Suprapubic skin (tissue), 4 donors: ENCODE data around the gene IFRD1. TPM values are rescaled to one million over a fixed set of nuclear protein-coding genes. Genes with fewer than 3 reads are reported as not detected.
A peak's percentile ranks its signal among the peaks of the same experiment; 100 is the strongest.

Source experiments
- DNase-seq, 2 donors: peaks; one replicate each; pipeline ENCODE4 v3.0.0-alpha.2; 2019; ENCODE audit warnings: low spot score in 2 of 2
- H3K27ac ChIP-seq: fragments of 200-600 bp; sonication (generic); one replicate; pipeline ENCODE4 v1.5.1; 2019
- H3K27me3 ChIP-seq: fragments of 200-600 bp; sonication (generic); one replicate; pipeline ENCODE4 v1.5.1; 2019
- H3K36me3 ChIP-seq: fragments of 200-600 bp; sonication (generic); one replicate; pipeline ENCODE4 v1.5.1; 2019
- H3K4me1 ChIP-seq: fragments of 200-600 bp; sonication (generic); one replicate; pipeline ENCODE4 v1.5.1; 2019
- H3K4me3 ChIP-seq: fragments of 200-600 bp; sonication (generic); one replicate; pipeline ENCODE4 v1.5.1; 2019; ENCODE audit warnings: mild to moderate bottlenecking
- H3K9me3 ChIP-seq: fragments of 200-600 bp; sonication (generic); one replicate; pipeline ENCODE4 v1.5.1; 2019
- EP300 ChIP-seq: sonication (generic); formaldehyde crosslinking; IDR thresholded peaks from one replicate; pipeline ENCODE4 v1.6.1; 2017; ENCODE audit warnings: antibody characterized with exemption
- POLR2A ChIP-seq, 2 donors: fragments of 450-650 bp; IDR thresholded peaks; one replicate each; pipeline ENCODE4 v1.6.1; 2017; ENCODE audit warnings: antibody characterized with exemption in 2 of 2, mild to moderate bottlenecking in 2 of 2, moderate library complexity in 2 of 2
- POLR2AphosphoS5 ChIP-seq, 3 donors: sonication (generic); formaldehyde crosslinking; IDR thresholded peaks; one replicate each; pipeline ENCODE4 v1.6.1; 2017; ENCODE audit warnings: antibody characterized with exemption in 3 of 3
- WGBS: methylation state at CpG from one replicate; pipeline ENCODE4 v1.1.5; 2018; 5-methylcytosine and 5-hydroxymethylcytosine counted together
- total RNA-seq, 4 donors: library from RNA; depleted of rRNA; stranded (reverse); fragments of >200 nt; gene quantifications; one replicate each; pipeline ENCODE4 v1.1.0, GENCODE V29; 2016
- TF ChIP-seq, protein P1 (sequence below), 2 donors: fragments of 200-600 bp in 1 of 2; fragments of 450-650 bp in 1 of 2; sonication (generic) in 1 of 2; IDR thresholded peaks; one replicate each; pipeline ENCODE4 v1.5.1; 2016 to 2019; ENCODE audit warnings: antibody characterized with exemption in 2 of 2, mild to moderate bottlenecking in 1 of 2, moderate library complexity in 1 of 2

The IFRD1 gene
- total RNA-seq, 4 donors from 2014 or later = 30.7 to 81.4 (median 44.6) TPM

DNA sequence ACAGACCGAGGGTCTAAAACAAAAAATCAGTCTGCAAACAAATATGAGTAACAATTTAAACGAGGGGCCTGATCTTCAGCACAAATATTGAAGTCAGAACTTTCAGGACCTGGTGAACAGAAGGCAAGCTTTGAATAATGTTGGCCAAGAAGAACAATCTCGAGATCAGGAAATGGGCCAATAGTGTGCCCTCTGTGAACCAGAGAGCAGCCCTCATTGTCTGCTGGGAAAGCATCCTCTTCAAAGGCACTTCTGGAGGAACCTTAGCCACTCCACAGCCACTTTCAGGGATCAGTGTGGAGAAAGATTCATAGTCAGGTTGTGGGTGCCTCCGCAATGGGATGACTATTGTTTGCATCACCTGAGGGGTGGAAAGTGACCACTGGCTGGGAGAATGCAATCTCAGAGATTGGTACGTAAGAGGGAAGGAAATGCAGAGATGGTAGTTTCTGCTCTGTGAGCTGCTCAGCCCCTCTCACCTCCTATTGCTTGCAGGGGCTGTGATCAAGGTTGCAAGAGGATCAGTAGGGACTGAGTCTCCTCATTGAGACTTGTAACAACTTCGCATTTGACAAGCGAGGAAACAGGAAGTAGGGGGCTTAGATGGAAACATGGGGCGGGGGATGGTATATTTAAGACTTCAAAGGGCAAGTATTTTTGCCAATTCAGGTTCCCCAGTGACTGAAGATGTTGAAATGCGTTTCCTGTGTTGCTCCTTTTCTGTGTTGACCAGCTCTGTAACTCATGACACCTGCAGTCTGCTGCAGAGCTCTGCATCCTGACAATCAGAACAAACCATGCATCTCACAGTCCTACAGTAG lies 28.4 kb upstream of the IFRD1 start:
- Histone ChIP-seq H3K4me3 (no peak overlapping the region), H3K27ac (no peak overlapping the region), H3K4me1 (peaks cover 35% of the 10 kb centered on the region), H3K36me3 (no peaks in the 10 kb centered on the region), H3K9me3 (no peaks in the 10 kb centered on the region), H3K27me3 (no peaks in the 10 kb centered on the region)
- DNase-seq = no peak
- TF ChIP-seq POLR2A (IDR thresholded peaks at IDR 0.05) (no peak), POLR2AphosphoS5 (IDR thresholded peaks at IDR 0.05) (no peak), EP300 (no peak)
- TF ChIP-seq, protein P1, sequence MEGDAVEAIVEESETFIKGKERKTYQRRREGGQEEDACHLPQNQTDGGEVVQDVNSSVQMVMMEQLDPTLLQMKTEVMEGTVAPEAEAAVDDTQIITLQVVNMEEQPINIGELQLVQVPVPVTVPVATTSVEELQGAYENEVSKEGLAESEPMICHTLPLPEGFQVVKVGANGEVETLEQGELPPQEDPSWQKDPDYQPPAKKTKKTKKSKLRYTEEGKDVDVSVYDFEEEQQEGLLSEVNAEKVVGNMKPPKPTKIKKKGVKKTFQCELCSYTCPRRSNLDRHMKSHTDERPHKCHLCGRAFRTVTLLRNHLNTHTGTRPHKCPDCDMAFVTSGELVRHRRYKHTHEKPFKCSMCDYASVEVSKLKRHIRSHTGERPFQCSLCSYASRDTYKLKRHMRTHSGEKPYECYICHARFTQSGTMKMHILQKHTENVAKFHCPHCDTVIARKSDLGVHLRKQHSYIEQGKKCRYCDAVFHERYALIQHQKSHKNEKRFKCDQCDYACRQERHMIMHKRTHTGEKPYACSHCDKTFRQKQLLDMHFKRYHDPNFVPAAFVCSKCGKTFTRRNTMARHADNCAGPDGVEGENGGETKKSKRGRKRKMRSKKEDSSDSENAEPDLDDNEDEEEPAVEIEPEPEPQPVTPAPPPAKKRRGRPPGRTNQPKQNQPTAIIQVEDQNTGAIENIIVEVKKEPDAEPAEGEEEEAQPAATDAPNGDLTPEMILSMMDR (IDR thresholded peaks at IDR 0.05) = no peak
- WGBS = 74% methylated on average over 9 of the region's 9 CpGs

DNA sequence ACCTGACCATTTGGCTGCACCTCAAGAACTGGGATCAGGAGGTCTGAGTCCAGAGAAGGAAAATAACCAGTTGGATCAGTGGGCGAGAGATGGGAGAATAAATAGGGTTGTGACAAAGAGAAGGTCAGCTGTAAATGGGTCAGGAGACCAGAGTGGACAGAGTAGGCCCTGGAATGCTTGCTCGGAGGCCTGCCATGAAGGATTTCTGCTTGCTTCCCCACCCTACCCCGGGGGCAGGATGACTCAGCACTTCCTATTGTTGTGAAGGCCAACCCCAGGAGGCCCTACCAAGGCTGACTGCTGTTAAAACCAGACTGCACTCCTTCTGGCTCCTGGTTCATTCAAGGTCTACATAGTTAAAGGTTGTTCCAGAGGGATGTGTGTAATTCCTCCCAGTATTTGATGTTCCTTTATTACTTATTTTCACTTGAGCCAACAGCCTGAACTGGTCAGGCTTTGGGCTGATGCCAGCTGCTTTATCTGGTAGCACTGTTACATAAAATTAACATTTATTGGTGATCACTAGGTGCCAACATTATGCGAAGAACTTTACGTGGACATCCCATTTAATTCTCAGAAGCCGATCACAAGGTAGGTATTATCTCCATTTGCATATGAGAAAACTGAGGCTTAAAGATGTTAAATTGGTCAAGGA lies 27.3 kb upstream of the IFRD1 start:
- peak overlapping the region; percentile 56 for H3K27ac ChIP-seq
- peaks cover 35% of the 10 kb centered on the region for H3K4me1 ChIP-seq
- 50% methylated on average over 6 of the region's 6 CpGs for WGBS
- H3K9me3 ChIP-seq = no peaks in the 10 kb centered on the region
- no peak overlapping the region for H3K4me3 ChIP-seq
- no peaks in the 10 kb centered on the region for H3K27me3 ChIP-seq
- peak in 1 of 3 donors; percentile 51 for TF ChIP-seq POLR2AphosphoS5 (IDR thresholded peaks at IDR 0.05)
- no peak for TF ChIP-seq EP300
- no peaks in the 10 kb centered on the region for H3K36me3 ChIP-seq
- DNase-seq = peak; percentile 88 to 92

DNA sequence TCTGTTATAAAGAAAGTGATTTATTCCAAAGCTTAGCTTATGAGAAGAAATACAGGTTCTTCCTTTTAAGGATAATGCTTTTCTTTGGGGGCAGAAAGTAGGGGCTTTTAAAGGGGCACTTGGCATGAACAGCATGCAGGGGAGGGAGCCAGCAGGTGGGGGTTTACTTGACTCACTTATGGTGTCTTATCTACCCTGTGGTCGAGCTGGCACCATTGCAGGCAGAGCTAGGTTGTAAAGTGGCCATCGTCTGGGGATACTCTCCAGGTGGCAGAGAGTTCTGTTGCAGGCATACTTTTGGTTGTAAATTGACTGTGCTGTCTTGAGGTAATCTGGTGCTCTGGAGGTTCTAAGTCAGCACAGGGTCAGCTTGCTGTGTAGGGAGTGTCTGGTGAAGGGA lies 26.3 kb upstream of the IFRD1 start:
- no peak overlapping the region for H3K27ac ChIP-seq
- 94% methylated on average over 2 of the region's 2 CpGs for WGBS
- no peaks in the 10 kb centered on the region for H3K36me3 ChIP-seq
- H3K27me3 ChIP-seq = no peaks in the 10 kb centered on the region
- peaks cover 35% of the 10 kb centered on the region for H3K4me1 ChIP-seq
- no peaks in the 10 kb centered on the region for H3K9me3 ChIP-seq
- no peak for TF ChIP-seq POLR2A (IDR thresholded peaks at IDR 0.05)
- DNase-seq = no peak
- H3K4me3 ChIP-seq = no peak overlapping the region

DNA sequence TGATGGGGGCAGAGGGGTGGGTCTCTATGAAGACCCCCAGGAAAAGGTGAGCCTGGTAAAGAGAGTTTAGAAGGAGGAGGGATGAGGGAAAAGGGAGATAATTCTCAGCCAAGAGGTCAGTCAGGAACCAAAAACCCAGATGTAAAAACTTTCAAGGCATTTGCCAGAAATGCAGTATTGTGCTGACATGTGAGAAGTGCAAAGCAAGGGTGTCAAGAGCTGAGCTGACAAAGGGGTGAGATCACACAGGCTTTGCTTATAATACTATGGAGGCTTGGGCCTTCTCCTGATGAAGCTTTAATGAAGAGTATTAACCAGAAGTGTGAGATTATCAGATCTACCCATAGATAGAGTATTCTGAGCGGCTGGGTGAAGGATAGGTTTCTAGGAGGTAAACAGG lies 22.3 kb upstream of the IFRD1 start:
- H3K9me3 ChIP-seq = no peaks in the 10 kb centered on the region
- H3K4me3 ChIP-seq = no peak overlapping the region
- no peaks in the 10 kb centered on the region for H3K27me3 ChIP-seq
- no peaks in the 10 kb centered on the region for H3K36me3 ChIP-seq
- WGBS = 97% methylated on average over 1 of the region's 1 CpG
- DNase-seq = no peak
- no peak for TF ChIP-seq EP300
- no peak overlapping the region for H3K27ac ChIP-seq
- peaks cover 8% of the 10 kb centered on the region for H3K4me1 ChIP-seq

DNA sequence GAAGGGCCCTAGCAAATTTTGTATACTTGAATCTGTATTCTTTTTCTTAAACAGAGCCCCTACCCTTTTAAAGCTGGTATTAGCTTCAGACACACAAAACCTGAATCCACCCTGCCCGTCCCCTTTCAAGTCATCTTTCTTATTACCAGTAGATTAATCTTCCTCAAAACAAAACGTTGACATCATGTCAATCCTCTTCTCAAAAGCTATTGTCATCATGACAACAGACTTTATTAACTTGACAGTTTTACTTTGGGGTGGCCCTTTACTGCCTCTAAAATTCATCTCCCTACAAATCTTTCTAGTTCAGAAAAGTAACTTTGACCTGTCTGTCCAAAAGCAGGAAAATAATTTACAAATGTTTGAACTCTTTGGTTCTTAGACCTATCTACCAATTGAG lies 21.5 kb upstream of the IFRD1 start:
- Histone ChIP-seq H3K4me1 (peaks cover under 1% of the 10 kb centered on the region), H3K27me3 (no peaks in the 10 kb centered on the region), H3K9me3 (no peaks in the 10 kb centered on the region), H3K27ac (no peak overlapping the region), H3K36me3 (no peaks in the 10 kb centered on the region), H3K4me3 (no peak overlapping the region)
- no peak for TF ChIP-seq POLR2A (IDR thresholded peaks at IDR 0.05)
- TF ChIP-seq, protein P1 (IDR thresholded peaks at IDR 0.05) = no peak
- TF ChIP-seq EP300 = no peak
- TF ChIP-seq POLR2AphosphoS5 (IDR thresholded peaks at IDR 0.05) = no peak
- DNase-seq = no peak
- WGBS = 84% methylated on average over 2 of the region's 2 CpGs

DNA sequence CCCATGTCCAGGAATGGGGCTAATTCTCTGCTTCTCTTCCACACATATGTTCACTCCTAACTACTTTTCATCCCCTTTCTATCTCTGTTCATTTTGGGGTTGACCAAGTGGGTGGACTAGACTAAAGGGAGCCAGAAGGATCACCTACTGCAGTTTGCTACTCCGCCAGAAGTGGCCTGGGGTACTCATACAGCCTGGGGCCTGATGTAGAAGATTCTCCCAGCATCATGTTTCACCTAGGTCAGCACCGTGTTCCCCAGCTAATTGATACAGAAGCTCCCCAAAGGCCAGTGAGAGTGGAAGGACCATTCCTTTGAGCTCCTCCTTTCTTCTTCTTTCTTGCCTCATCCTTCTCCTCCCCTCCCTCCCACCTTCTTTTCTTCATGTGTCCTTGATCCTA lies 19.6 kb upstream of the IFRD1 start:
- DNase-seq = no peak
- no peaks in the 10 kb centered on the region for H3K9me3 ChIP-seq
- 70% methylated on average over 2 of the region's 2 CpGs for WGBS
- no peaks in the 10 kb centered on the region for H3K4me1 ChIP-seq
- no peak overlapping the region for H3K4me3 ChIP-seq
- TF ChIP-seq EP300 (no peak), POLR2AphosphoS5 (IDR thresholded peaks at IDR 0.05) (no peak), POLR2A (IDR thresholded peaks at IDR 0.05) (no peak)
- TF ChIP-seq, protein P1 (IDR thresholded peaks at IDR 0.05) = no peak
- H3K27me3 ChIP-seq = no peaks in the 10 kb centered on the region
- no peaks in the 10 kb centered on the region for H3K36me3 ChIP-seq
- H3K27ac ChIP-seq = no peak overlapping the region
